Ramos (cell line): ENCODE measurements around the gene RSBN1.
"Not testable (repeated sequence)": the region's sequence is repeated elsewhere in the genome, so short reads cannot be mapped to it uniquely, and the experiment has no call there.

Source experiments
- in situ Hi-C: fragments of 300-500 bp; cut with MboI; formaldehyde crosslinking; loops from one replicate; pipeline ENCODE4 v1.14.3; 2022; ENCODE audit warnings: low sequenced_read_pairs; ENCODE audit not compliant: unreplicated experiment

Gene RSBN1

DNA sequence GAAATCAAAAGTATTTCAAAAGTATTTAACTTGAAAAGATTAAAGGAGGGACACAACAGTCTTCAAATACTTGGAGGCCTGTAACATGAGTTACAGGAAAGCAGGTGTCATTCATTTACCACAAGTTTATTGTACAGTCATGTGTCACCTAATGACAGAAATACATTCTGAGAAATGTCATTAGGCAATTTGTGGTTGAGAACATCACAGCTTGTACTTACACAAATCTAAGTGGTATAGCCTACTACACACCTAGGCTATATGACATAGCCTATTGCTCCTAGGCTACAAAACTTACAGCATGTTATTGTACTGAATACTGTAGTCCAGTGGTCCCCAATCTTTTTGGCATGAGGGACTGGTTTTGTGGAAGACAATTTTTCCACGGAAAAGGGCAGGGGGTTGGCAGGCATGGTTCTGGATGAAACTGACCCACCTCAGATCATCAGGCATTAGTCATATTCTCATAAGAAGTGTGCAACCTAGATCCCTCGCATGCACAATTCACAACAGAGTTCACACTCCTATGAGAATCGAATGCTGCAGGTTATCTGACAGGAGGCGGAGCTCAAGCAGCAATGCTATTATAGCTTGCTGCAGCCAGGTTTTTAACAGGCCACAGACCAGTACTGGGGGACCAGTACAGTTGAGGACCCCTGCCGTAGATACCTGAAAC lies 28.0 kb downstream of the RSBN1 start:
- in situ Hi-C loops: no loop called here

DNA sequence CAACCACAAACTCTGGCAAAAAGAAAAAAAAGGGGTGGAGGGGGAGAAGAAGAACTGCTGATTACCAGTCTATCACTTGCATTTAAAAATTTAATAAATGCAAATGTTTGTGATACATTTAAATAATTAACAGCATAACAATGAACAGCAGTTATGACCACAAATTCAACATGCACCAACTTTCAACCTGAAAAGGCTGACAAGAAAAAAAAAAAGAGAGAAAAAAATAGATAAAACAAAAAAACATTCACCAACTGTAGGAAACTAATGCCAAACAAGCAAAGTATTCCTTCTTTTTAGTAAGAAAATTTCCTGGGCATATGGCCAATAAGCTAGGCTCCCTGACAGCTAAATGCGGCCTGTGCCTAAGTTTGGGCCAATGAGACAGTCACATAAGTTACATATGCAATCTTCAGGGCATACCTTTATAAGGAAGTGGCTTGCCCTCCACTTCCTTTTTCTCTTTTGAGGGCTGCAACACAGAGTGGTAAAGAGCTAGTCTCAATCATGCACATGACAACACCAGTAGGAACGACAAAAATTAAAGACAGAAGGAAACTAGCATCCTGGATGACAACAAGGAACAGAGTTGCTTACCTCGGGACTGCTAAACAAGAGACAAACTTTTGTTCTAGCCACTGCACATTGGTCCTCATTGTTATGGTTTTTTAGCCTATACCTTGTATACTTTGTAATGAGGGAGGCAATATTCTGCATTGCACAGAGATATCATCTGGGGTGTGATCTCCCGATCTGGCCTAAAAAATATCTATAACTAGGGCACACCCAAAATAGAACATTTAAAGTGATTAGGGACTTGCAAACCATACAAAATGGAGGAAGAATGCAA lies 28.8 kb downstream of the RSBN1 start:
- in situ Hi-C loops: no loop called here

DNA sequence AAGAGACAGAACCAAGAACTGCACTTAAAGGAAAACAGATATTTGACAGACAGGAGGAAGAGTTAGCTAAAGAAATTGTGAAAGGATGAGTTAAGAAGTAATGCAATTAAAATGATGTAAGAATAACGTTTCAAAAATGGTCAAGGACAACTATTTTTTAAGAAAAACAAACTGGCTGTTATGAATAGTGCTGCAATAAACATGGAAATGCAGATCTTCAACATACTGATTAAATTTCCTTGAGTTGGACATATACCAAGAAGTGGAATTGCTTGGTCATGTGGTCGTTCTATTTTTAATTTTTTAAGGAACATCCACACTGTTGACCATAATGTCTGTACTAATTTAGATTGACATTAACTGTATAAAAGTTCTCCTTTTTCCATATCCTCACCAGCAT lies 29.9 kb downstream of the RSBN1 start:
- in situ Hi-C loops: no loop called here

DNA sequence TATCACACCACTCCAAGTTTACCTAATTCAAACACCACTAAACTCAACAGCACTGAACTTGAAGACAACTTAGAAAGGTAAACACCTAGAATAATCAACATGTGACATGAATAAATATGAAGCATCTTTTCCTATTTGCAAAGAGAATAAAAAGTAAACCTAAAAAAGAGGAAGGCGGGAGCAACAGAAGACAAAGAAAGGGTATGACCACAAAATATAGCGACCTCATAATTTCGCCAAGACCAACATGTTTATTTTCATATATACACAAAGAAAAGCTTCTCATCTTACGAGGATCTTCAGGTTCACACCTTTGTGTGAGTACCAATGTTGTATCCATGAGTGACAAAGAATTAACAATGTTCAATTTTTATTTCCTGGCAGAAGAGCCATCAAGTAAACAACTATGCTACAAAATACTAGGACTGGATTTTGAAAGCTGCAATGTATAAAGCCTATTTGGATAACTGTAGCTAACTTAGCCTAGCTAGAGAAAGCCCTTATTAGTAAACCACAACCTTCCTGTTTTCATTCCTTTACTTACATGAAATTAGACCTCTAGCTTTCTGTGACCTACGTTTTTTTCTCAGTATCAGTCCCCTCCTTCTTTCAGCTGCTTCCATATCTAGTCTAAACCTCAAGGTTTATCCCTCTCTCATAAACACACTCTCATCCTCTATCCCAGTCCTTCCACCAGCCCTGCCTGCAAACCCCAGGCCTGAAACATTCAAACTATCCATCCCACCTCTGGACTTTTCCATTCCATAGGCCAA lies 31.7 kb downstream of the RSBN1 start:
- in situ Hi-C loops: no loop called here

DNA sequence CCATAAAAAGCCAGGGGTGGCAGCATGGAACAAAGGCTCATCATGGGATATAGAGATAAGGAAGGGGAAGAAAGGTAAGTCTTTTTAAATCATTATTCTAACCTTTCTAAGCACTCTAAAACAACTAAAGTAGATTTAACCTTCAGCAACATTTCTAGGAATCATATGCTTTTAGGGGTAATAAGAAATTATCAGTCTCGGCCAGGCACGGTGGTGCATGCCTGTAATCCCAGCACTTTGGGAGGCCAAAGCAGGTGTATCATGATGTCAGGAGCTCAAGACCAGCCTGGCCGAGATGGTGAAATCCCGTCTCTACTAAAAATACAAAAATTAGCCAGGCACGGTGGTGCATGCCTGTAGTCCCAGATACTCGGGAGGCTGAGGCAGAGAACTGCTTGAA lies 32.7 kb downstream of the RSBN1 start:
- in situ Hi-C loops: no loop called here

DNA sequence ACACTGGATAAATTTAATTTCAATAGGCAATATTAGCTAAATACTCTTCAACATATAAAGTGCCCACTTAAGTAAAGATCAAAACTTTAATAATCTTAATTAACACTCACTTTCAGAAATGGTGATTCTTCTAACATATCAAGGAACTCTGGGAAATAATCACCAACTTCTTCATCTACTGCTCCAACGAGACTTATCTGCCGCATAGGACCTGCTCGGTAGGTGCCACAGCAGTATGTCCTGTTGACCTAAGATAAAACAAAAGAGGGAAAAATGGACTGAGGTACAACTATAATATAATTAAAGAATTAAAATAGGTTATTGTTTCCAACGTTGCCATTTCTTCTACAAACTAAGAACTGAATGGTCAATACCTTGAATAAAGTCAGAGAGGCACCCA lies 34.7 kb downstream of the RSBN1 start:
- in situ Hi-C loops: no loop called here

DNA sequence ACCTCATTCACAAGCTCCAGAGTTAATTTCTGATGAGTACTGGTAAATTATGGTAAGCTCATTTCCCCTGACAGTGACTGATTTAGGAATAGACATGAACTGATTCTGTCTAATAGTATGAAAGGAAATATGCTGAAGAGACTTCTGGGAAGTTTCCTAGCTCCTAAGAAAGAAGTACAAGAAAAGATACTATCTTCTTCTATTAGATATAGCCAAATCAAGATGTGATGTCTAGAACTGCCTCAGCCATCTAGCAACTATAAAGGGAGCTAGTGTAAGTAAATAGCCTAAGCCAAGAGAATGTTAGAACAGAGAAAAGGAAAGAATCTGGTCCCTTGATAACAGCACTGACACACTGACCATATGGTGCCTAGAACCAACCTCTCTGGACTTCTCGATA lies 42.2 kb downstream of the RSBN1 start:
- in situ Hi-C loops: no loop called here

DNA sequence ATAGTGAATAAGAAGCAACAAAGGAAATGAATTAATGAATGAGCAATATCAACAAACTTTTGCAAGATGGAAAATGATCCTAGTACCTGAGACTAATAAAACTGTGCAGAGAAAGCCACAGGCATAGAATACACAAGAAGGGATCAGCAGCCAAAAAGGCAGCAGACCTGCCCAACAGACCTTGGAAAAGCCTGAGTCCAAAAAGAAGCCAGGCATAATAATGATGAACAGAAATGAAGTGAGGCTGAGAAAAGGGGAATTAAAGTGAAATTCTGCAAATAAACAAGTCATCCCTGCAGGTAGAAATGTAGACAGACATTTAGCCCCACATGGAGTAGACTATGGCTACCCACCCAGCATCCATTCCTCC lies 42.7 kb downstream of the RSBN1 start:
- in situ Hi-C loops: no loop called here

DNA sequence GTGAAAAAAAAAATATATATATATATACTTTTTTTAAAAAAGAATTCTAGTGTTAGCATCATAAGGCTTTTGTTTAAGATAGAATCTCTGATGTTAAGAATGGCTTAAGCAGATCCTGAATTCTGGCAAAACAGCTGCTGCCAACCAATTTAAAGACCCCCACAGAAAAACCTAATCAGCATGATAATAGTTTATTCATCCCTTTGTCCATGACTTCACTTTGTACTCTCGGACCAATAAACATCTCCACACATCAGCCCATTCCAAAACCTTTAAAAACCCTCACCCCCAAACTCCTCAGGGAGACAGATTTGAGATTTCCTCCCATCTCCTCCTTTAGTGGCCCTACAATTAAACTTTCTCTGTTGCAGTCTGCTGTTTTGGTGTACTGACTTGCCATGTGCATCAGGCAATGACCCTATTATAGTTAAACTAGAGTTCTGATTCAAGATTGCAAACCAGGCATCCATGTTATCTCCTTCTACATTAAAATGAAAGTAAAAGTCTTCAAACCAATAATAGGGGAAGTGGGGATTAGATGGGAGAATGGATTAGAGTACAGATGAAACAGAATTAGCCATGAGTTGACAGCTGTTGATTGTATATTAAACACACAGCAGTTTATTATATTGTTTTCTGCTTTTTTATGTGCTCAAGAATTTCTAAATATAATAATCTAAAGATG lies 43.2 kb downstream of the RSBN1 start:
- in situ Hi-C loops: no loop called here

DNA sequence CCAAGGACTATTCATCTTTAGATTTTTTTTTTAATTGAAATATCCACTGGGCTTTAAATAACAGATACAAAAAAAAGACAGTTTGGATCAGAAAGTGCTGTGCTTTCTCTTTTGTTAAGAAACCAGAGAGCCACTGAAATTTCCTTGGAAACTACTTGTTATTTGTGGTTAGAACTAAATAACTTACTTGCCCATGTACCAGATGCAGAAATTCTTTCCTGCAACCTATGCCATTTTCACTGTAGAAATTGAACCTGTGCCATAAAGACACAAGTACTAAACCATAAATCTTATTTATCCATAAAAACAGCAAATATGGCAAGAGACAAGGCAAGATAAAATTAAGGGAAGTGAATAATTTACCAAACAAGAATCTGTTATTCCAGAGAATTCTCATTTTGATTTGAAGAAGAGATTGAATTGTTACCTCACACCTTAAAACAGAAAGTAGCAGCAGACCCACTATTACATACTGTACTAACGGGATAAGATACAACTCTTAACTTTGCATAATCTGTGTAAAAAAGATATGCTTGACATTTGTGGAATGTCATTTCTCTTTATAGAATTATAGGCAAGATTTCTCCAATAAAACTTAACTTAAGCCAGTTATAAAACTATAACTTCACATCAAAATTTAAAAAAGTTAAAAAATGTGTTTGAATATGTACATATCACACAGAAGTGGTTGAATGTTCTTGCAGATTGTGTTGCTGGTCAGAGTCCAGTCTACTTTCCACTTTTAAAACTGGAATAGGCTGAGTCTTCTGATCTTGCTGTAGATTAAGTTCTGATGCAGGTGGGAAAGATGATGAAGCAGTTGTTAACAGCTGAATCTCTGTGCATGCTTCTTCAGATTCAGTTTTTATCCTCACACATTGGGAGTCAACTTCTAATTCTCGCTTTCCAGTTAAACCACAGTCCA lies 46.7 kb downstream of the RSBN1 start:
- in situ Hi-C loops: no loop called here

DNA sequence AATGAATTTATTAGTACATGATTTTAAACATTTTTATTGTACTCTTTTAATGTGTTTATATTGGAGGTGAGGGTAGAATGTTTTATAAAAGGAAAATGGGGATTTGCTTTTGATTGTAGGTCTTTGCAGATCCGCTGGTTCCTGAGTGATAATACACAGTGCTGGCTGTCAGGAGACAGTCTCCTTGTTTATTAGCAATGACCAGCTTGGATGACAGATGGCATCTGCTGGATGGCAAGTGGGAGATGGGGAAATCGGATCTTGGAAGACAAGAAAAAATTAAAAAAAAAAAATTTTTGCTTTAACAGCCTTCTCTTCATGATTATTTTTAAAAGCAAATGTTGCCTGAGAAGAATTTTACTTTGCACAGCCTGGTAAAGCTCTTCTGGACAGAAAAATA lies 48.6 kb downstream of the RSBN1 start:
- in situ Hi-C loops: no loop called here

DNA sequence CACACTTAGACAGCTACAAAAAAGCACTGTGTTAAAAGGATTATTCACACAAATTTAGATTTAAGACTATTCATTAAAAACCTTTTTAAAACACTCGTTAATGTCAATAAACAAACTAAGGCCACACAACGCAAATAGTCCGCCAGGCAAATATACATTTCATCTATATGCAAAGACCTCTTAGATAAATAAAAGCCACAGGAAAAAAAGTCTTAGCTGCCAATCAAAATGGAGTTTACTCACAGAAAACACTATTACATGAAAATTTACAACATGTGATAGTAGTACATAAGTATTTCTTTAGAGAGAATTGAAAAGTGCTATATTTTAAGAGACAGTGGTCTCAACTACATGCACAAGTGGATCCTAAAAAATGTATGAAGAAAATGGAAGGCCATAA lies 50.3 kb downstream of the RSBN1 start:
- in situ Hi-C loops: no loop called here

DNA sequence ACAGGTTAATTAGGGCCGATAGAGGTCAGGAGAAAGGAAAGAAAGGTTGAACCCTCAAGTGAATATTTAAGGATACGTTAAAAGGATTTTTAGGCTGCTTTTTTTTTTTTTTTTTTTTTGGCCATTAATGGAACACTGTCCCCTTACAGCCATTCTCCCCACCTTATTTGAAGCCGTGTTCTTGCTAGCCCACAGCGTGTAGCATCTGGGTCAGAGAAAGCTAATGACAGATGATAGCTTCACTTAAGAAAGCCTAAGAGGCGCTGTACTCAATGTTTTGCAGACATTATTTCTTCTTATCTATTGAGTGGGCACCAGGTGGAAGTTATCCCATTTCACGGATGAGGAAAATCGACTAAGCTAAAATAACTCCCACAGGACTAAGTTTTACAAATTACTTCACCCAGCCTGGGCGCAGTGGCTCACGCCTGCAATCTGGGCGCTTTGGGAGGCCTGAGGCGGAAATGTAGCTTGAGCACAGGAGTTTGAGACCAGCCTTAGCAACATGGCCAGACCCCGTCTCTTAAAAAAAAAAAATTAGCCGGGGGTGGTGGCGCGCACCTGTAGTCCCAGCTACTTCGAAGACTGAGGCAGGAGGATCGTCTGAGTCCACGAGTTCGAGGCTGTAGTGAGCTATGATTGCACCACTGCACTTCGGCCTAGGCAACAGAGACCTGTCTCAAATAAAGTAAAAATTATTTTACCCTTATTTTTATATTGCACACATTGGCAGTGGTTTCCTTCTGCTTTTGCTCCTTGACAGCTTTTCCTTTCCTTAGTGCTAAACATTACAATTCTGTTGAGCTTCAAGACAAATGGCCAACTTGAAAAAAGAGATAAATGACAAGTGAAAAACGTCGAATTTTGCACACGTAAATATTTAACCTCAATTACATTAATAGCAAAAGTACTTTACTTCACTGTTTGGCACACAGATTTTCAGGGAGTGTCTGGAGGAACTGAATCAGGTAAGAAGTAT lies 51.9 kb downstream of the RSBN1 start:
- in situ Hi-C loops: no loop called here

DNA sequence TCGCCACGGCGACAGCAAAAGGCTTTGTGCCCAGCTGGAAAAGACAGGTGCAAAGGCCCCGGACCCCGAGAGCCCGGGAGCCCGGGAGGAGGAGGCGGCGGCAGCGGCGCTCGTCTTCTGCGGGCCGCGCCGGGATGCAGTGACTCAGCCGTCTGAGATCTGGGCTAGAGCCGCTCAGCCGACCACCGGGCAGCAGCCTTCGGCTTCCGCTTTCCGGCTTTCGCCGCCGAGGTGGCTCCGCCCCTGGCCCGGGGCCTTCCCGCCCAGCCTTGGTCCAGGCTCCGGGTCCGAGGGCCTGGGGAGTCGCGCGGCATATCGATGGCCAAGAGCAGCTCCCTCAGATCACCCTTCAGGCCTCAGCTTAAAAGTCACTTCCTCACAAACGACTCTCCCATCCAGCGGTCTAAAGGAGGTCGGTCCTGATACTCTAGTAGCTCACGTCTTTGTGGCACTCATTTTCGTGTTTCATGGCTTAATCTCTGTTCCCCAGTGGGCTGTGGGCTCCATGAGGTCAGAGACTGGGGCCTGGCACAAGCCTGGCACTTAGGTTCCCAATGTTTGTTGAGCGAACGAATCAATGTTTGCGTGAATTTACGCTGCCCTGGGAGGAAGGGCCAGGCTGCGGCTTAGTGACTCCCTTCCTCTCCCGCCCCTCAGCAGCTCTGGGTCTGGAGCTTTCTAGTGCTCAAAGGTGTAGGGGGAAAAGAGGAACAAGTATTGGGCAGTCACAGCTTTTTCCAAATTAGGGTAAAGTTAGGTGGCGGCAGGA lies 52.8 kb downstream of the RSBN1 start, which contains the start of gene PHTF1:
PHTF1 (minus strand) TSS at position 154 of the 769 bp plus-strand sequence. CDS start 783 bp downstream, outside the sequence.
- in situ Hi-C loops: no loop called here

DNA sequence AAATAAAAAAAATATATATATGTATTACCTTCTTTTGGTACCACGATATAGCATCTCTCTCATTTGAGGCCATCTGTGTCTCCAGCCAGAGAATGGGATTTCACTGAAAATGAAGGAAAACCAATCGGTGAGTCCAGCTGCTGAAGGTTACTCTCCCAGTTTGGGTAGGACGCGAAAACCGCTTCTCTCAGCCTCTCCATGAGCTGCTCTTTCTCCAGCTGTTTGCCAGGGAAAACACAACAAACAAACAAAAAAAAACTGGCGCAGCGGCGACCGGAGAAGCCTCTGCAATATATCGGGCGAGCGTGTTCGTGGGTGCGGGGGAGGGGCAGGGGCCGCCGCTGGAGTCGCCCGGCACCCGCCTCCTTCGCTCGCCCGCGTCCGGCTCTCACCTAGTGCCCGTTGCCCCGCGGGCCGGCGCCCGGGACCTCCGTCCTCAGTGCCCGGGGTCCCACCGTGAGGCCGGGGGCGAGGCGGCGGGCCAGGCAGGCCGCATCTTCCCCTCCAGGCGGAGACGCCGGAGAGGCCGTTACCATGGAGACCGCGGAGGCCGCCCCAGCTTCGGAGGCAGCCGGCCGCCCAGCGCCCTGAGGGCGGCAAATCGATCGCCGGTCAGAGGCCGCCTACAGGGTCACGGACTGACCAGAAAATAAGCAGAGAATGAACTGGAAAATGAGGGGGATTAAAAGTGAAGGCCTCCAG lies 53.5 kb downstream of the RSBN1 start:
- in situ Hi-C loops: no loop called here

DNA sequence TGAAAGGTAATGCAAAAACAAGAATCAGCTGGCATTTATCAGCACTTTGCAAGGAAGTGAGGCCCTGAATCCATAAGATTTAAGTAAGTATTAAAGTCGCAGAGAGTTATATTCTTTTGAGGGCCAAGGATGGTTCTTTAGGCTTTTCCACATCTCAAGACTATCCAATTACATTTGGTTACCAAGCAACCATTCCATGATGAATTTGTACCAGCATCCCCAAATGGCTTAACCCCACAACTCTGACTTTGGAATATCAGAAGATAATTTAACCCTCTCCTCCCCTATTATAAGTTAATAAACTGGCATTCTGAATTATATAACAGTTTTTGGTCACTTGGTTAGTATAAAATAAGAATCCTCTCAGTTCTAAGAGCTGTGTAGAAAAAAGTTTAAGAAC lies 55.8 kb downstream of the RSBN1 start:
- in situ Hi-C loops: no loop called here

DNA sequence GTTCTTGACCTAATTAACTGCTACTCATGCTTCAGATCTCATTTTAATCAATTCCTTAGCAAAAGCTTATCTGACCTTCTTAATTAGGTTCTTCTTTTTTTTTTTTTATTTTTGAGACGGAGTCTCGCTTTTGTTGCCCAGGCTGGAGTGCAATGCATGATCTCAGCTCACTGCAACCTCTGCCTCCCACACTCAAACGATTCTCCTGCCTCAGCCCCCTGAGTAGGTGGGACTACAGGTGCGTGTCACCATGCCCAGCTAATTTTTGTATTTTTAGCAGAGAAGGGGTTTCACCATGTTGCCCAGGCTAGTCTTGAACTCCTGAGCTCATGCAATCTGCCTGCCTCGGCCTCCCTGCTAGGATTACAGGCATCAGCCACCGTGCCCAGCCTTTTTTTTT lies 58.9 kb downstream of the RSBN1 start:
- in situ Hi-C loops: not testable (repeated sequence)
